ENCODE measurements around the gene SLC10A7. TPM values are rescaled to one million over a fixed set of nuclear protein-coding genes. Genes with fewer than 3 reads are reported as not detected.

The SLC10A7 gene
- total RNA-seq, 2 experiments from 2014 or later = 8.7 to 9.9 TPM

GRCh38 chr4:146292508-146292907, 229.2 kb downstream of the SLC10A7 start:
- DNase-seq (no peak), ATAC-seq (ENCODE audit: poor library complexity) (no peak)
- Mint-ChIP-seq H3K9me3 (no peaks in the 10 kb centered on the region), H3K4me3 (no peak overlapping the region), H3K27ac (no peak overlapping the region), H3K27me3 (no peaks in the 10 kb centered on the region), H3K36me3 (ENCODE audit: low read depth) (peaks cover 50% of the 10 kb centered on the region), H3K4me1 (ENCODE audit: low read depth) (no peaks in the 10 kb centered on the region)
- intact Hi-C loops (cut with DNase I, micrococcal nuclease) = no loop called here
- no peak for TF ChIP-seq CTCF (IDR thresholded peaks at IDR 0.05)
- no peaks in the 10 kb centered on the region for H3K9me3 ChIP-seq (ENCODE audit: control insufficient read depth in 1 of 2, insufficient read depth in 1 of 2, low read length in 2 of 2)
- no peaks in the 10 kb centered on the region for H3K27me3 ChIP-seq (ENCODE audit: control insufficient read depth in 1 of 2, insufficient read depth in 2 of 2, low read length in 2 of 2)
- H3K27ac ChIP-seq (ENCODE audit: low read depth in 1 of 2, low read length in 2 of 2) = no peak overlapping the region
- POLR2A ChIA-PET = no interaction called here
- CTCF ChIA-PET = no interaction called here
- no peaks in the 10 kb centered on the region for H3K4me1 ChIP-seq (ENCODE audit: insufficient read depth, low read length)
- H3K4me3 ChIP-seq (ENCODE audit: low read length) = no peak overlapping the region
- peaks cover 2% of the 10 kb centered on the region for H3K36me3 ChIP-seq (ENCODE audit: insufficient read depth, low read length)

GRCh38 chr4:146291313-146291712, 230.4 kb downstream of the SLC10A7 start:
- no peaks in the 10 kb centered on the region for H3K9me3 Mint-ChIP-seq
- H3K4me3 Mint-ChIP-seq = no peak overlapping the region
- H3K4me3 ChIP-seq (ENCODE audit: low read length) = no peak overlapping the region
- no peaks in the 10 kb centered on the region for H3K27me3 Mint-ChIP-seq
- no peaks in the 10 kb centered on the region for H3K9me3 ChIP-seq (ENCODE audit: control insufficient read depth in 1 of 2, insufficient read depth in 1 of 2, low read length in 2 of 2)
- H3K4me1 Mint-ChIP-seq (ENCODE audit: low read depth) = no peaks in the 10 kb centered on the region
- H3K27me3 ChIP-seq (ENCODE audit: control insufficient read depth in 1 of 2, insufficient read depth in 2 of 2, low read length in 2 of 2) = no peaks in the 10 kb centered on the region
- POLR2A ChIA-PET = no interaction called here
- peaks cover 50% of the 10 kb centered on the region for H3K36me3 Mint-ChIP-seq (ENCODE audit: low read depth)
- no peak overlapping the region for H3K27ac Mint-ChIP-seq
- H3K4me1 ChIP-seq (ENCODE audit: insufficient read depth, low read length) = no peaks in the 10 kb centered on the region
- no peak overlapping the region for H3K27ac ChIP-seq (ENCODE audit: low read depth in 1 of 2, low read length in 2 of 2)
- CTCF ChIA-PET = no interaction called here
- no peak for ATAC-seq (ENCODE audit: poor library complexity)
- peaks cover 2% of the 10 kb centered on the region for H3K36me3 ChIP-seq (ENCODE audit: insufficient read depth, low read length)
- TF ChIP-seq CTCF (IDR thresholded peaks at IDR 0.05) = no peak
- intact Hi-C loops (cut with DNase I, micrococcal nuclease) = no loop called here
- no peak for DNase-seq

DNA sequence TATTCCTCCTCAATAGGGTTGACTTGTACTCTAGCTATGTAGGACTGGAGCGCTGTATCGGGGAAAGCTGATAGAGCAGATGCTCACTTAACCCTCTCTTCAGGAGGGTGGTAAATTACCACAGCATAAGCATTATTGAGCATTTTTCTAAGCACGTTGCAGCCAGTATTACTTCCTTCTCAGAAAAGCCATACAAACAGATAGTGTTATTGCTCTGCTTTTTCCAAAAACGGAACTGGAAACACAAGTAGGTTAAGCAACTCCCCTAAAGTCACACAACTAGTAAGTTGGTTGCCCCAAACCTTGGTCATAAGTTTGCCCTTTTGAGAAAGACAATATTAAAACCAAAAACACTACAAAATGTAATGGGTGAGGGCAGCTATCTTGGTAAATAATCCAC, 233.5 kb downstream of the SLC10A7 start:
- ChIA-PET POLR2A (no interaction called here), CTCF (no interaction called here)
- Histone ChIP-seq H3K27me3 (ENCODE audit: control insufficient read depth in 1 of 2, insufficient read depth in 2 of 2, low read length in 2 of 2) (no peaks in the 10 kb centered on the region), H3K27ac (ENCODE audit: low read depth in 1 of 2, low read length in 2 of 2) (no peak overlapping the region), H3K36me3 (ENCODE audit: insufficient read depth, low read length) (peaks cover 2% of the 10 kb centered on the region), H3K9me3 (ENCODE audit: control insufficient read depth in 1 of 2, insufficient read depth in 1 of 2, low read length in 2 of 2) (no peaks in the 10 kb centered on the region), H3K4me3 (ENCODE audit: low read length) (no peak overlapping the region), H3K4me1 (ENCODE audit: insufficient read depth, low read length) (no peaks in the 10 kb centered on the region)
- H3K9me3 Mint-ChIP-seq = no peaks in the 10 kb centered on the region
- DNase-seq (no peak), ATAC-seq (ENCODE audit: poor library complexity) (no peak)
- H3K4me1 Mint-ChIP-seq (ENCODE audit: low read depth) = no peaks in the 10 kb centered on the region
- no peak overlapping the region for H3K27ac Mint-ChIP-seq
- no peaks in the 10 kb centered on the region for H3K27me3 Mint-ChIP-seq
- intact Hi-C loops (cut with DNase I, micrococcal nuclease) = no loop called here
- H3K36me3 Mint-ChIP-seq (ENCODE audit: low read depth) = peaks cover 39% of the 10 kb centered on the region
- TF ChIP-seq CTCF (IDR thresholded peaks at IDR 0.05) = no peak
- H3K4me3 Mint-ChIP-seq = no peak overlapping the region

Data from CD4-positive, alpha-beta T cell (primary cell).